H1 (cell line): ENCODE data around the gene PC.

ENCODE experiments used
- CREB1 ChIP-seq: IDR thresholded peaks from 2 replicates; pipeline ENCODE4 v1.6.1; 2012; ENCODE audit warnings: inconsistent platforms
- JUN ChIP-seq: IDR thresholded peaks from 2 replicates; pipeline ENCODE4 v1.6.1; 2011; ENCODE audit warnings: low read depth, mild to moderate bottlenecking, improper control_type of control experiment, low read length
- JUND ChIP-seq: IDR thresholded peaks from 2 replicates; pipeline ENCODE4 v1.6.1; 2011; ENCODE audit warnings: mild to moderate bottlenecking, improper control_type of control experiment, low read length
- KDM1A ChIP-seq: fragments of 200-600, 300-600 bp; sonication (generic); IDR thresholded peaks from 2 replicates; pipeline ENCODE4 v1.7.1; 2016; ENCODE audit warnings: mild to moderate bottlenecking, low read length, borderline replicate concordance
- MAFK ChIP-seq: IDR thresholded peaks from 2 replicates; pipeline ENCODE4 v1.6.1; 2012; ENCODE audit warnings: low read depth, mild to moderate bottlenecking, improper control_type of control experiment, low read length
- POLR2A ChIP-seq, 2 experiments: IDR thresholded peaks; 1 replicate in 1 of 2; 2 replicates in 1 of 2; pipeline ENCODE4 v1.6.1; 2011; ENCODE audit warnings: low read depth in 2 of 2, low read length in 2 of 2, mild to moderate bottlenecking in 2 of 2; ENCODE audit errors: control extremely low read depth in 1 of 2
- RAD21 ChIP-seq, 2 experiments: IDR thresholded peaks in 1 of 2; conservative IDR thresholded peaks in 1 of 2; 2 replicates each; pipeline ENCODE4 v1.6.1; 2011; ENCODE audit warnings: low read depth in 2 of 2, low read length in 2 of 2, improper control_type of control experiment in 1 of 2, inconsistent platforms in 1 of 2, mild to moderate bottlenecking in 1 of 2, moderate library complexity in 1 of 2
- YY1 ChIP-seq: IDR thresholded peaks from 2 replicates; pipeline ENCODE4 v1.6.1; 2011; ENCODE audit warnings: low read depth, mild to moderate bottlenecking, low read length
- ZNF274 ChIP-seq: IDR thresholded peaks from 2 replicates; pipeline ENCODE4 v1.7.0; 2012; ENCODE audit warnings: low read length, borderline replicate concordance; ENCODE audit errors: extremely low read depth
- TF ChIP-seq, protein P1 (sequence below): IDR thresholded peaks from 2 replicates; pipeline ENCODE4 v1.6.1; 2012; ENCODE audit warnings: inconsistent platforms
- TF ChIP-seq, protein P2 (sequence below), 3 experiments: IDR thresholded peaks; 1 replicate in 2 of 3; 2 replicates in 1 of 3; pipeline versions ENCODE4 v1.5.1 to v1.6.1; 2011; ENCODE audit warnings: low read length in 3 of 3, mild to moderate bottlenecking in 3 of 3, inconsistent platforms in 2 of 3, low read depth in 1 of 3, moderate library complexity in 1 of 3; ENCODE audit not compliant: insufficient read depth in 1 of 3; ENCODE audit errors: control extremely low read depth in 1 of 3
- TF ChIP-seq, protein P3 (sequence below): IDR thresholded peaks from 2 replicates; pipeline ENCODE4 v1.6.1; 2012; ENCODE audit warnings: low read length, inconsistent platforms

DNA sequence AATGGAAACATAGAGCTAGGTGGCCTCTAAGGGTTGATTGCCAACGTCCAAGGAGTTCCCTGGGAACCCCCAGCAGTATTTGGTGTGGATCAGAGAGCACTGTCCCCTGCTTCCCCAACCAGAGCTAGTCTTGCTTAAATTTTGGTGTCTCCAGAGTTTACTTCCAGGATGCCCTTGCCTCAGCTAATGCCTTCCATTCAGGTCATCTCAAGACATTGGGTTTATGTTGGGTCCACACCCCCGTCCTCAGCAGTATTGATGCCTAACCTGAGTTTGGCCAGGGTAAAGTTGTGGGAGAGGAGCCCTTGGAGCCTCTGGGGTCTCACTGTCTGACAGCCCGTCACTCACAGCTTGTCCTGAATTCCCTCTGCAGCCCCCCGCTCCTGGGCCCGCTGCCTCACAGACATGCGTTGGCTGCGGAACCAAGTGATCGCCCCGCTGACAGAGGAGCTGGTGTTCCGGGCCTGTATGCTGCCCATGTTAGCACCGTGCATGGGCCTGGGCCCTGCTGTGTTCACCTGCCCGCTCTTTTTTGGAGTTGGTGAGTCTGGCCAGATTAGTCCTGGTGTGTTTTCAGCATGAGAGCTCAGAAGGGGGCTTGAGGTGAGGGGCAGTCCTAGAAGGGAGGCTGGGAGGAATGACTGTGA is 113.6 kb downstream of the PC start:
- TF ChIP-seq JUN (no peak), MAFK (no peak), KDM1A (no peak), CREB1 (no peak), YY1 (no peak), JUND (no peak), POLR2A (IDR thresholded peaks at IDR 0.05; ENCODE audit: control extremely low read depth in 1 of 2, low read depth in 2 of 2, low read length in 2 of 2) (no peak), RAD21 (IDR thresholded peaks at IDR 0.05 in 1 of 2, conservative IDR thresholded peaks at IDR 0.05 in 1 of 2; ENCODE audit: low read depth in 2 of 2, low read length in 2 of 2) (no peak), ZNF274 (no peak)
- TF ChIP-seq, protein P1, sequence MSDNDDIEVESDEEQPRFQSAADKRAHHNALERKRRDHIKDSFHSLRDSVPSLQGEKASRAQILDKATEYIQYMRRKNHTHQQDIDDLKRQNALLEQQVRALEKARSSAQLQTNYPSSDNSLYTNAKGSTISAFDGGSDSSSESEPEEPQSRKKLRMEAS: no peak
- TF ChIP-seq, protein P2, sequence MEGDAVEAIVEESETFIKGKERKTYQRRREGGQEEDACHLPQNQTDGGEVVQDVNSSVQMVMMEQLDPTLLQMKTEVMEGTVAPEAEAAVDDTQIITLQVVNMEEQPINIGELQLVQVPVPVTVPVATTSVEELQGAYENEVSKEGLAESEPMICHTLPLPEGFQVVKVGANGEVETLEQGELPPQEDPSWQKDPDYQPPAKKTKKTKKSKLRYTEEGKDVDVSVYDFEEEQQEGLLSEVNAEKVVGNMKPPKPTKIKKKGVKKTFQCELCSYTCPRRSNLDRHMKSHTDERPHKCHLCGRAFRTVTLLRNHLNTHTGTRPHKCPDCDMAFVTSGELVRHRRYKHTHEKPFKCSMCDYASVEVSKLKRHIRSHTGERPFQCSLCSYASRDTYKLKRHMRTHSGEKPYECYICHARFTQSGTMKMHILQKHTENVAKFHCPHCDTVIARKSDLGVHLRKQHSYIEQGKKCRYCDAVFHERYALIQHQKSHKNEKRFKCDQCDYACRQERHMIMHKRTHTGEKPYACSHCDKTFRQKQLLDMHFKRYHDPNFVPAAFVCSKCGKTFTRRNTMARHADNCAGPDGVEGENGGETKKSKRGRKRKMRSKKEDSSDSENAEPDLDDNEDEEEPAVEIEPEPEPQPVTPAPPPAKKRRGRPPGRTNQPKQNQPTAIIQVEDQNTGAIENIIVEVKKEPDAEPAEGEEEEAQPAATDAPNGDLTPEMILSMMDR (IDR thresholded peaks at IDR 0.05; ENCODE audit: control extremely low read depth in 1 of 3, insufficient read depth in 1 of 3, low read depth in 1 of 3, low read length in 3 of 3): no peak
- TF ChIP-seq, protein P3, sequence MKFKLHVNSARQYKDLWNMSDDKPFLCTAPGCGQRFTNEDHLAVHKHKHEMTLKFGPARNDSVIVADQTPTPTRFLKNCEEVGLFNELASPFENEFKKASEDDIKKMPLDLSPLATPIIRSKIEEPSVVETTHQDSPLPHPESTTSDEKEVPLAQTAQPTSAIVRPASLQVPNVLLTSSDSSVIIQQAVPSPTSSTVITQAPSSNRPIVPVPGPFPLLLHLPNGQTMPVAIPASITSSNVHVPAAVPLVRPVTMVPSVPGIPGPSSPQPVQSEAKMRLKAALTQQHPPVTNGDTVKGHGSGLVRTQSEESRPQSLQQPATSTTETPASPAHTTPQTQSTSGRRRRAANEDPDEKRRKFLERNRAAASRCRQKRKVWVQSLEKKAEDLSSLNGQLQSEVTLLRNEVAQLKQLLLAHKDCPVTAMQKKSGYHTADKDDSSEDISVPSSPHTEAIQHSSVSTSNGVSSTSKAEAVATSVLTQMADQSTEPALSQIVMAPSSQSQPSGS: no peak
